Measurements from ENCODE around the gene AKT3.

AKT3 gene

GRCh38 chr1:243742819-243743218 lies 107.2 kb downstream of the AKT3 start:
- DNase-seq (ENCODE audit: extremely low read depth, low read depth), result peak; percentile 11
- TF ChIP-seq CTCF (IDR thresholded peaks at IDR 0.05; ENCODE audit: low read depth, low read length), result no peak

- TF ChIP-seq CTCF (IDR thresholded peaks at IDR 0.05; ENCODE audit: low read depth, low read length), result no peak
- DNase-seq (ENCODE audit: extremely low read depth, low read depth), result no peak
Measured at GRCh38 chr1:243740255-243740999, 109.6 kb downstream of the AKT3 start.

- no peak for TF ChIP-seq CTCF (IDR thresholded peaks at IDR 0.05; ENCODE audit: low read depth, low read length)
- no peak for DNase-seq (ENCODE audit: extremely low read depth, low read depth)
Measured at GRCh38 chr1:243739335-243740003, 110.6 kb downstream of the AKT3 start.

- no peak for DNase-seq (ENCODE audit: extremely low read depth, low read depth)
- no peak for TF ChIP-seq CTCF (IDR thresholded peaks at IDR 0.05; ENCODE audit: low read depth, low read length)
Measured at GRCh38 chr1:243738020-243738419, 112.0 kb downstream of the AKT3 start.

GRCh38 chr1:243735457-243735856 lies 114.6 kb downstream of the AKT3 start:
- no peak for TF ChIP-seq CTCF (IDR thresholded peaks at IDR 0.05; ENCODE audit: low read depth, low read length)
- DNase-seq (ENCODE audit: extremely low read depth, low read depth), result no peak

- TF ChIP-seq CTCF (IDR thresholded peaks at IDR 0.05; ENCODE audit: low read depth, low read length), result no peak
- DNase-seq (ENCODE audit: extremely low read depth, low read depth), result no peak
Measured at GRCh38 chr1:243734308-243734695, 115.7 kb downstream of the AKT3 start.

GRCh38 chr1:243733670-243734307 lies 116.3 kb downstream of the AKT3 start:
- TF ChIP-seq CTCF (IDR thresholded peaks at IDR 0.05; ENCODE audit: low read depth, low read length), result no peak
- no peak for DNase-seq (ENCODE audit: extremely low read depth, low read depth)
